SU-DHL-6 (cell line): Measurements from ENCODE around the gene PDE7B.

ENCODE experiments used
- H2AFZ ChIP-seq: fragments of 200-600 bp; sonication (generic); 2 replicates; pipeline ENCODE4 v1.6.1; 2014; ENCODE audit warnings: low read depth, mild to moderate bottlenecking, moderate library complexity, mixed read lengths, antibody characterized with exemption, low read length; ENCODE audit not compliant: severe bottlenecking
- H3F3A ChIP-seq: fragments of 200-600 bp; shearing (Covaris generic); 2 replicates; pipeline ENCODE4 v1.6.0; 2016; ENCODE audit warnings: antibody characterized with exemption, mild to moderate bottlenecking; ENCODE audit not compliant: insufficient read depth
- H3K27ac ChIP-seq: fragments of 200-600 bp; sonication (generic); 2 replicates; pipeline ENCODE4 v1.5.1; 2016; ENCODE audit warnings: low read depth, mild to moderate bottlenecking, low read length, moderate library complexity, mixed read lengths
- H3K27me3 ChIP-seq: fragments of 200-600 bp; sonication (generic), shearing (Covaris generic); 2 replicates; pipeline ENCODE4 v1.6.0; 2014; ENCODE audit warnings: mild to moderate bottlenecking, low read length
- H3K36me3 ChIP-seq: fragments of 200-600 bp; sonication (generic); 2 replicates; pipeline ENCODE4 v1.6.1; 2014; ENCODE audit warnings: mild to moderate bottlenecking, low read length, mixed read lengths
- H3K4me2 ChIP-seq: fragments of 300-600, 200-600 bp; shearing (Covaris generic), sonication (generic); 2 replicates; pipeline ENCODE4 v1.6.0; 2014; ENCODE audit warnings: low read length, low read depth, mild to moderate bottlenecking; ENCODE audit not compliant: poor library complexity, severe bottlenecking
- H3K4me3 ChIP-seq: fragments of 200-600 bp; sonication (generic); 2 replicates; pipeline ENCODE4 v1.5.1; 2014; ENCODE audit warnings: antibody characterized with exemption, low read length, mild to moderate bottlenecking, mixed read lengths; ENCODE audit not compliant: insufficient read depth, poor library complexity, severe bottlenecking
- H3K79me2 ChIP-seq: fragments of 200-600 bp; sonication (generic); 2 replicates; pipeline ENCODE4 v1.6.1; 2014; ENCODE audit warnings: mild to moderate bottlenecking, low read length, moderate library complexity; ENCODE audit not compliant: insufficient read depth
- H3K9ac ChIP-seq: fragments of 200-600 bp; sonication (generic); 2 replicates; pipeline ENCODE4 v1.7.0; 2014; ENCODE audit warnings: mild to moderate bottlenecking, low read length
- H3K9me2 ChIP-seq: fragments of 200-600 bp; sonication (generic); replicated peaks from 2 replicates; pipeline ENCODE4 v1.6.1; 2014; ENCODE audit warnings: low read length; ENCODE audit not compliant: insufficient read depth
- H3K9me3 ChIP-seq: fragments of 200-600 bp; sonication (generic); 2 replicates; pipeline ENCODE4 v1.6.1; 2014; ENCODE audit warnings: low read length, mixed read lengths; ENCODE audit not compliant: insufficient read depth
- H4K20me1 ChIP-seq: fragments of 200-600 bp; sonication (generic); 2 replicates; pipeline ENCODE4 v1.6.1; 2014; ENCODE audit warnings: low read depth, mild to moderate bottlenecking, antibody characterized with exemption, low read length, moderate library complexity, mixed read lengths
- EZH2phosphoT487 ChIP-seq: fragments of 200-600 bp; sonication (generic), shearing (Covaris generic); conservative IDR thresholded peaks from 2 replicates; pipeline ENCODE4 v1.6.1; 2018; ENCODE audit warnings: mild to moderate bottlenecking, antibody characterized with exemption, low read length, moderate library complexity, mixed read lengths
- TF ChIP-seq, protein P1 (sequence below): fragments of 200-600 bp; sonication (generic); IDR thresholded peaks from one replicate; pipeline ENCODE4 v1.5.1; 2017; ENCODE audit warnings: antibody characterized with exemption, mild to moderate bottlenecking, low read length, moderate library complexity; ENCODE audit not compliant: insufficient read depth, poor library complexity, severe bottlenecking

The PDE7B gene

GRCh38 chr6:136144251-136145023, 292.9 kb downstream of the PDE7B start:
- no peak overlapping the region for H2AFZ ChIP-seq
- no peaks in the 10 kb centered on the region for H4K20me1 ChIP-seq
- no peaks in the 10 kb centered on the region for H3F3A ChIP-seq

GRCh38 chr6:136146130-136146529, 294.6 kb downstream of the PDE7B start:
- H4K20me1 ChIP-seq: no peaks in the 10 kb centered on the region
- H3K9me3 ChIP-seq: no peaks in the 10 kb centered on the region
- no peaks in the 10 kb centered on the region for H3F3A ChIP-seq
- H3K9ac ChIP-seq: no peak overlapping the region
- TF ChIP-seq EZH2phosphoT487: no peak
- H3K4me3 ChIP-seq: no peak overlapping the region
- no peak overlapping the region for H3K27ac ChIP-seq
- no peaks in the 10 kb centered on the region for H3K27me3 ChIP-seq
- no peaks in the 10 kb centered on the region for H3K9me2 ChIP-seq
- no peak overlapping the region for H3K4me2 ChIP-seq
- H2AFZ ChIP-seq: no peak overlapping the region
- H3K36me3 ChIP-seq: no peaks in the 10 kb centered on the region
- no peaks in the 10 kb centered on the region for H3K79me2 ChIP-seq

More at GRCh38 chr6:136144251-136145023, 292.9 kb downstream of the PDE7B start:
- Histone ChIP-seq H3K79me2 (no peaks in the 10 kb centered on the region), H3K4me3 (no peak overlapping the region), H3K9ac (no peak overlapping the region), H3K9me3 (no peaks in the 10 kb centered on the region), H3K4me2 (no peak overlapping the region), H3K27ac (no peak overlapping the region), H3K9me2 (no peaks in the 10 kb centered on the region), H3K36me3 (no peaks in the 10 kb centered on the region), H3K27me3 (no peaks in the 10 kb centered on the region)
- TF ChIP-seq, protein P1, sequence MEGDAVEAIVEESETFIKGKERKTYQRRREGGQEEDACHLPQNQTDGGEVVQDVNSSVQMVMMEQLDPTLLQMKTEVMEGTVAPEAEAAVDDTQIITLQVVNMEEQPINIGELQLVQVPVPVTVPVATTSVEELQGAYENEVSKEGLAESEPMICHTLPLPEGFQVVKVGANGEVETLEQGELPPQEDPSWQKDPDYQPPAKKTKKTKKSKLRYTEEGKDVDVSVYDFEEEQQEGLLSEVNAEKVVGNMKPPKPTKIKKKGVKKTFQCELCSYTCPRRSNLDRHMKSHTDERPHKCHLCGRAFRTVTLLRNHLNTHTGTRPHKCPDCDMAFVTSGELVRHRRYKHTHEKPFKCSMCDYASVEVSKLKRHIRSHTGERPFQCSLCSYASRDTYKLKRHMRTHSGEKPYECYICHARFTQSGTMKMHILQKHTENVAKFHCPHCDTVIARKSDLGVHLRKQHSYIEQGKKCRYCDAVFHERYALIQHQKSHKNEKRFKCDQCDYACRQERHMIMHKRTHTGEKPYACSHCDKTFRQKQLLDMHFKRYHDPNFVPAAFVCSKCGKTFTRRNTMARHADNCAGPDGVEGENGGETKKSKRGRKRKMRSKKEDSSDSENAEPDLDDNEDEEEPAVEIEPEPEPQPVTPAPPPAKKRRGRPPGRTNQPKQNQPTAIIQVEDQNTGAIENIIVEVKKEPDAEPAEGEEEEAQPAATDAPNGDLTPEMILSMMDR: no peak
- TF ChIP-seq EZH2phosphoT487: no peak

- Histone ChIP-seq H3K9ac (no peak overlapping the region), H3K9me2 (no peaks in the 10 kb centered on the region), H4K20me1 (no peaks in the 10 kb centered on the region), H3K9me3 (no peaks in the 10 kb centered on the region), H3K4me2 (no peak overlapping the region), H3K36me3 (no peaks in the 10 kb centered on the region), H3F3A (no peaks in the 10 kb centered on the region), H2AFZ (no peak overlapping the region), H3K79me2 (no peaks in the 10 kb centered on the region), H3K4me3 (no peak overlapping the region), H3K27me3 (no peaks in the 10 kb centered on the region), H3K27ac (no peak overlapping the region)
- TF ChIP-seq, protein P1: no peak
- TF ChIP-seq EZH2phosphoT487: no peak
These were observed 295.8 kb downstream of the PDE7B start for GRCh38 chr6:136147342-136147741.

DNA sequence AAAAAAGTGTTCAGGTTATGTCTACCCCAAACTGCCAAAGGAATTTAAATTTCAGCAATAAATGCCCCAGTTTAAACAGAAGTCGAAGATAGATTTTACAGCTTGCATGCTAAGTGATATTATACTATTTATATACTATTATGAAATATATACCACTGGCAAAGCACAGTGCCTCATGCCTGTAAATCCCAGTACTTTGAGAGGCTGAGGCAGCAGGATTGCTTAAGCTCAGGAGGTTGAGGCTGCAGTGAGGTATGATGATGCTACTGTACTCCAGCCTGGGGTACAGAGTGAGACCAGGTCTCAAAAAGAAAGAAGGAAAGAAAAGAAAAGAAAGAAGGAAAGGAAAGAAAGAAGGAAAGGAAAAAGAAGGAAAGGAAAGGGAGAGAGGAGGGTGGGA, 296.6 kb downstream of the PDE7B start:
- Histone ChIP-seq H3K79me2 (no peaks in the 10 kb centered on the region), H2AFZ (no peak overlapping the region), H3K4me2 (no peak overlapping the region), H3K9me2 (no peaks in the 10 kb centered on the region), H3K27me3 (no peaks in the 10 kb centered on the region), H3K4me3 (no peak overlapping the region), H3K9ac (no peak overlapping the region), H4K20me1 (no peaks in the 10 kb centered on the region), H3F3A (no peaks in the 10 kb centered on the region), H3K9me3 (no peaks in the 10 kb centered on the region), H3K27ac (no peak overlapping the region), H3K36me3 (no peaks in the 10 kb centered on the region)
- no peak for TF ChIP-seq EZH2phosphoT487
- TF ChIP-seq, protein P1: no peak
